IMR-90 (cell line): ENCODE results near the gene SHROOM3.

Source experiments
- CTCF ChIP-seq: conservative IDR thresholded peaks from 2 replicates; pipeline ENCODE4 v1.5.1; 2012; ENCODE audit warnings: mild to moderate bottlenecking, low read depth, low read length, improper control_type of control experiment
- POLR2A ChIP-seq: IDR thresholded peaks from 2 replicates; pipeline ENCODE4 v1.6.1; 2012; ENCODE audit warnings: mild to moderate bottlenecking, low read depth, low read length
- RAD21 ChIP-seq: IDR thresholded peaks from 2 replicates; pipeline ENCODE4 v1.6.1; 2012; ENCODE audit warnings: low read length, improper control_type of control experiment
- RCOR1 ChIP-seq: IDR thresholded peaks from 2 replicates; pipeline ENCODE4 v1.6.1; 2012; ENCODE audit warnings: mild to moderate bottlenecking, low read length, improper control_type of control experiment; ENCODE audit not compliant: insufficient replicate concordance
- RFX5 ChIP-seq: IDR thresholded peaks from 2 replicates; pipeline ENCODE4 v1.8.0; 2012; ENCODE audit warnings: low read depth, mild to moderate bottlenecking, low read length, moderate library complexity

GRCh38 chr4:76690906-76691275 lies 255.9 kb downstream of the SHROOM3 start:
- TF ChIP-seq RFX5 (no peak), RCOR1 (no peak), CTCF (no peak), RAD21 (no peak), POLR2A (no peak)
